OCI-LY1 (cell line): Measurements from ENCODE around the gene DDX19B.

Source experiments
- CTCF ChIP-seq: fragments of 200-600 bp; sonication (generic), shearing (Covaris generic); IDR thresholded peaks from 2 replicates; pipeline ENCODE4 v1.5.1; 2017; ENCODE audit warnings: mild to moderate bottlenecking, antibody characterized with exemption, low read length, moderate library complexity, mixed read lengths
- EZH2 ChIP-seq: fragments of 200-600 bp; sonication (generic), shearing (Covaris generic); IDR thresholded peaks from 2 replicates; pipeline ENCODE4 v1.8.0; 2017; ENCODE audit warnings: borderline replicate concordance, mixed run types, mild to moderate bottlenecking, antibody characterized with exemption, low read length, moderate library complexity, mixed read lengths

- no peak for TF ChIP-seq EZH2
- no peak for TF ChIP-seq CTCF
Observed at GRCh38 chr16:70359552-70359951, 60.6 kb downstream of the DDX19B start.
